WTC11 (cell line): ENCODE results near the gene MAX. TPM values are rescaled to one million over a fixed set of nuclear protein-coding genes. Genes with fewer than 3 reads are reported as not detected.

ENCODE experiments used
- ATAC-seq: fragments of 200-7000 bp; cut with Tn5 transposase; 2 replicates; pipeline ENCODE4 v1.10.0; 2021; ENCODE audit warnings: mild to moderate bottlenecking, moderate library complexity
- CTCF ChIA-PET: fragments of 300-600 bp; sonication (Branson Sonifier 250); formaldehyde crosslinking; loops from one replicate; lab custom pipeline; 2021; ENCODE audit warnings: antibody characterized with exemption; lab: Charles Lee
- POLR2A ChIA-PET: fragments of 350-600 bp; sonication (Branson Sonifier 250); formaldehyde crosslinking; loops from one replicate; lab custom pipeline; 2021; ENCODE audit warnings: antibody characterized with exemption; lab: Charles Lee
- DNase-seq: peaks from one replicate; pipeline ENCODE4 v3.0.0; 2021; ENCODE audit warnings: low spot score
- H3K27ac Mint-ChIP-seq: 2 replicates; pipeline ENCODE4 v1.8.0; 2021; ENCODE audit warnings: mixed read lengths
- H3K27me3 Mint-ChIP-seq: 2 replicates; pipeline ENCODE4 v1.8.0; 2021; ENCODE audit warnings: low read depth, mild to moderate bottlenecking, moderate library complexity, mixed read lengths
- H3K36me3 Mint-ChIP-seq: 2 replicates; pipeline ENCODE4 v1.8.0; 2021; ENCODE audit warnings: mixed read lengths
- H3K4me1 Mint-ChIP-seq: 2 replicates; pipeline ENCODE4 v1.8.0; 2022; ENCODE audit warnings: mixed read lengths
- H3K4me3 Mint-ChIP-seq: 2 replicates; pipeline ENCODE4 v1.8.0; 2021; ENCODE audit warnings: mild to moderate bottlenecking, moderate library complexity, mixed read lengths
- H3K9me3 Mint-ChIP-seq: 2 replicates; pipeline ENCODE4 v1.8.0; 2021; ENCODE audit warnings: mixed read lengths
- HMGA2 ChIP-seq: fragments of 250-450 bp; sonication (Bioruptor Pico); IDR thresholded peaks from 2 replicates; pipeline ENCODE4 v1.4.0; 2021; ENCODE audit warnings: mild to moderate bottlenecking, moderate library complexity
- JAZF1 ChIP-seq: fragments of 250-450 bp; sonication (Bioruptor Pico); IDR thresholded peaks from 2 replicates; pipeline ENCODE4 v1.9.0; 2021; ENCODE audit warnings: moderate library complexity, mild to moderate bottlenecking, inconsistent platforms
- JUN ChIP-seq: sonication (generic); formaldehyde crosslinking; IDR thresholded peaks from 2 replicates; pipeline ENCODE4 v1.8.0; 2023; ENCODE audit warnings: mild to moderate bottlenecking, missing genetic modification reagents
- NFATC4 ChIP-seq: fragments of 250-450 bp; sonication (Bioruptor Pico); IDR thresholded peaks from 2 replicates; pipeline ENCODE4 v1.9.0; 2021; ENCODE audit warnings: mild to moderate bottlenecking
- NFE2L1 ChIP-seq: sonication (generic); formaldehyde crosslinking; IDR thresholded peaks from 2 replicates; pipeline ENCODE4 v1.8.1; 2023; ENCODE audit warnings: missing genetic modification reagents
- NFYB ChIP-seq: sonication (generic); formaldehyde crosslinking; conservative IDR thresholded peaks from 2 replicates; pipeline ENCODE4 v1.8.0; 2022; ENCODE audit warnings: low read depth, missing genetic modification reagents
- NR1H2 ChIP-seq: sonication (generic); formaldehyde crosslinking; IDR thresholded peaks from 2 replicates; pipeline ENCODE4 v1.9.0; 2021; ENCODE audit warnings: mild to moderate bottlenecking, moderate library complexity, missing genetic modification reagents
- RORB ChIP-seq: fragments of 250-450 bp; sonication (Bioruptor Pico); IDR thresholded peaks from 2 replicates; pipeline ENCODE4 v1.9.0; 2021; ENCODE audit warnings: mild to moderate bottlenecking
- SP1 ChIP-seq: sonication (generic); formaldehyde crosslinking; conservative IDR thresholded peaks from 2 replicates; pipeline ENCODE4 v1.8.1; 2022; ENCODE audit warnings: missing genetic modification reagents
- TEAD1 ChIP-seq: sonication (generic); formaldehyde crosslinking; IDR thresholded peaks from 2 replicates; pipeline ENCODE4 v1.8.0; 2022; ENCODE audit warnings: mild to moderate bottlenecking, missing genetic modification reagents
- TP53 ChIP-seq: sonication (generic); formaldehyde crosslinking; IDR thresholded peaks from 2 replicates; pipeline ENCODE4 v1.8.1; 2023; ENCODE audit warnings: mild to moderate bottlenecking, missing genetic modification reagents
- ZNF121 ChIP-seq: sonication (generic); formaldehyde crosslinking; IDR thresholded peaks from 2 replicates; pipeline ENCODE4 v1.8.0; 2023; ENCODE audit warnings: missing genetic modification reagents
- ZNF138 ChIP-seq: sonication (generic); formaldehyde crosslinking; conservative IDR thresholded peaks from 2 replicates; pipeline ENCODE4 v1.8.1; 2022; ENCODE audit warnings: mild to moderate bottlenecking, moderate library complexity, missing genetic modification reagents
- ZNF232 ChIP-seq: sonication (generic); formaldehyde crosslinking; IDR thresholded peaks from 2 replicates; pipeline ENCODE4 v1.8.0; 2022; ENCODE audit warnings: mild to moderate bottlenecking, missing genetic modification reagents
- ZNF396 ChIP-seq: fragments of 250-450 bp; sonication (Bioruptor Pico); IDR thresholded peaks from 2 replicates; pipeline ENCODE4 v1.8.0; 2021; ENCODE audit warnings: mild to moderate bottlenecking, moderate library complexity, borderline replicate concordance
- ZNF416 ChIP-seq: fragments of 250-450 bp; sonication (Bioruptor Pico); IDR thresholded peaks from 2 replicates; pipeline ENCODE4 v1.9.0; 2021; ENCODE audit warnings: mild to moderate bottlenecking, inconsistent platforms
- total RNA-seq: library from RNA; stranded (reverse); gene quantifications from 3 replicates; pipeline ENCODE4 v1.2.3, GENCODE V29; 2021
- TF ChIP-seq, protein P1 (sequence below): sonication (generic); formaldehyde crosslinking; IDR thresholded peaks from 2 replicates; pipeline ENCODE4 v1.8.1; 2023; ENCODE audit warnings: mild to moderate bottlenecking, missing genetic modification reagents
- TF ChIP-seq, protein P2 (sequence below): fragments of 250-450 bp; sonication (Bioruptor Pico); IDR thresholded peaks from 2 replicates; pipeline ENCODE4 v1.9.0; 2021; ENCODE audit warnings: moderate library complexity, mild to moderate bottlenecking, inconsistent platforms, borderline replicate concordance
- TF ChIP-seq, protein P3 (sequence below): sonication (generic); formaldehyde crosslinking; IDR thresholded peaks from 2 replicates; pipeline ENCODE4 v1.8.0; 2022; ENCODE audit warnings: mild to moderate bottlenecking, missing genetic modification reagents
- TF ChIP-seq, protein P4 (sequence below): sonication (generic); formaldehyde crosslinking; IDR thresholded peaks from 2 replicates; pipeline ENCODE4 v1.8.0; 2022; ENCODE audit warnings: mild to moderate bottlenecking, missing genetic modification reagents
- TF ChIP-seq, protein P5 (sequence below): sonication (generic); formaldehyde crosslinking; IDR thresholded peaks from 2 replicates; pipeline ENCODE4 v1.8.1; 2023; ENCODE audit warnings: mild to moderate bottlenecking, moderate library complexity, missing genetic modification reagents
- TF ChIP-seq, protein P6 (sequence below): sonication (generic); formaldehyde crosslinking; IDR thresholded peaks from 2 replicates; pipeline ENCODE4 v1.8.0; 2022; ENCODE audit warnings: missing genetic modification reagents

MAX gene
- total RNA-seq, 1 experiment from 2014 or later: 58.5 TPM

DNA sequence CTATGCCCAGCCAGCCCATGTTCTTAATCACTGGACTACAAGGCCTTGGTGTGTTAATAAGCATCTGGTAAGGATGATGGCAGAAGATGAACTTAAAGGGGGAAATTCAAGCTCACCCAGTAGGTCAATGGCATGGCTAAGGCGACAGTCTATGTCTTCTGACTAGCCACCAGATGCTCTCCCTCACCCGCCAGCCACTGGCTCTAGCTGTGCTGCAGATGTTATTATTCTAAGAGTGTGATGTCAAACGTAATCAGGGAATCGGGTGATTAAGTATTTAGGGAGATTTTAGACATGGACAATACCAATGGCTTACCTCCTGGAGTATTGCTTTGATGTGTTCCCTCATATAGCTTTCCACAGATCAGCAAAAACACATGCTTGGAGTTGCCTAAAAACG, 39.2 kb upstream of the MAX start (continued):
- TF ChIP-seq, protein P1, sequence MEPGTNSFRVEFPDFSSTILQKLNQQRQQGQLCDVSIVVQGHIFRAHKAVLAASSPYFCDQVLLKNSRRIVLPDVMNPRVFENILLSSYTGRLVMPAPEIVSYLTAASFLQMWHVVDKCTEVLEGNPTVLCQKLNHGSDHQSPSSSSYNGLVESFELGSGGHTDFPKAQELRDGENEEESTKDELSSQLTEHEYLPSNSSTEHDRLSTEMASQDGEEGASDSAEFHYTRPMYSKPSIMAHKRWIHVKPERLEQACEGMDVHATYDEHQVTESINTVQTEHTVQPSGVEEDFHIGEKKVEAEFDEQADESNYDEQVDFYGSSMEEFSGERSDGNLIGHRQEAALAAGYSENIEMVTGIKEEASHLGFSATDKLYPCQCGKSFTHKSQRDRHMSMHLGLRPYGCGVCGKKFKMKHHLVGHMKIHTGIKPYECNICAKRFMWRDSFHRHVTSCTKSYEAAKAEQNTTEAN (CRISPR knock-in tag): no peak
- no peak for TF ChIP-seq ZNF396 (CRISPR knock-in tag)
- TF ChIP-seq NFYB (CRISPR knock-in tag): no peak
- no peak for TF ChIP-seq NFATC4 (CRISPR knock-in tag)
- no peak for TF ChIP-seq NFE2L1 (CRISPR knock-in tag)

DNA sequence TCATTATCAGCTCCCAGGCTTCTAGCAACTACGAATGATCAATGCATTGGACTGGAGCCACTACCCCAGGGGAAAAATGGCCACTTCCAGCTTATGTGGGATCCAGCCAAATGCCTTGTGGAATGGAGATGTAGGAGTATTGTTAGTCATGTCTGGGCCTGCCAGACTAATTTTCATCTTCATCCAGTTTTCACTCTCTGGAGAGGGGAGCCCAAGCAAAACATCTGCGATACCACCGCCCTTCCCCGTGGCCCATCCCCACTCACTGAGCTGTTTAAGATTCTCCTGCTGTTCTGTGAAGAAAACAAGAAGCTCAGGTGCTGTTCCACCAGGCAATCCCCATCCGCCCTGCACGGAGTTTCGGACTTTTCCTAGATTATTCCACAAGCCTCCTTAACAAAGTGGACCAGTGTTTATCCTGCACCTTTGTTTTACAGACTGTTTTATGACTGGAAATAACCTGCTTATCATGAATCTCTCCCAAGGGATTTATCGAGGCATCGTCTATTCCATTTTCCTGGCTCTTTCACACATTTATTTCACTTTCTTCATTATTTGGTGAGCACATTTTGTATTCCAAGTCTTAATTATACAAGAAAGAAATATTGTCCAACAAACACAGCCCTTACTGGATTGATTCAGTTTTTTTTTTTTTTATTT, 35.5 kb upstream of the MAX start:
- no peak overlapping the region for H3K27ac Mint-ChIP-seq
- ChIA-PET POLR2A (no interaction called here), CTCF (no interaction called here)

DNA sequence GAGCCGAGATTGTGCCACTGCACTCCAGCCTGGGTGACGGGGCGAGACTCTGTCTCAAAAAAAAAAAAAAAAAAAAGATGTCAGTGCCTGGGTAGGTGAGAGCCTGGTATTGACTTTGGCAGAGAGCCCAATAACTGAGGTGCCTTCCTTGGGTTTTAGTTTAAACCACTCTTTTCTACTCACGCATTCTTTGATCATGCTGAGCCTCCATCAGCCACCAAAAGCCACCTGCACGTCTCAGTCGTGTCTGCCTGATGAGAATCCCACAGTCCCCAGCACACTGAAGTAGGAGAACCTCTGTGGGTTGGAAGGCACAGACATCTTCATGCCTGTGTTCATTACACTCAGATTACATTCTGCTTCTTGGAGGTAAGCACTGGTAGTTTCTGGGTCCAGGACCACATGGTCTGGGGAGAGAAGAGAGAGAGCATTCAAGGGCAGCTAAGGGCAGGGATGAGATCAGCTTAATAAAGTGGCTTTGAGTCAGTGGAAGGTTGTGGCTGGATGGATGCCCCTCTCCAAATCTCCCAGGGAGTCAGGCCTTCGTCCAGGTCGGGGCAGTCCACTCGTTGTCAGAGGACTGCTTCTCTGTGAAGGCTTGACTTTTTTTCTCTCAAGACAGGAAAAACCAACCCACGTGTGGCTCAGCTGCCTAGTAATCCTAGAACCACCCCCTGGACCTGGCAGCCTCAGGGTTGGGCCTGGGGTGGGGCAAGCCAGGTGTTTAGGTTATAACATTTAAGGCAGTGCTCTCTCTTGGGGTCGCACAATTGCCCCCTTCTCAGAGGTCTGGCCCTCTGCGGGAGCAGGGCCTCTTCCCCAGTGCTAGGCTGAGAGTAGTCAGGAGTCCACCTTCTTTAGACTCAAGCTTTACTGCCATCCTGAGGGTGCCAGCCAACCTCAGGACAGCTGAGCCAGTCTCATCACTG, 32.6 kb upstream of the MAX start:
- Mint-ChIP-seq H3K4me1 (no peaks in the 10 kb centered on the region), H3K27ac (no peak overlapping the region), H3K36me3 (no peaks in the 10 kb centered on the region), H3K9me3 (no peaks in the 10 kb centered on the region), H3K27me3 (no peaks in the 10 kb centered on the region), H3K4me3 (no peak overlapping the region)
- ATAC-seq: no peak
- DNase-seq: no peak
- TF ChIP-seq, protein P2, sequence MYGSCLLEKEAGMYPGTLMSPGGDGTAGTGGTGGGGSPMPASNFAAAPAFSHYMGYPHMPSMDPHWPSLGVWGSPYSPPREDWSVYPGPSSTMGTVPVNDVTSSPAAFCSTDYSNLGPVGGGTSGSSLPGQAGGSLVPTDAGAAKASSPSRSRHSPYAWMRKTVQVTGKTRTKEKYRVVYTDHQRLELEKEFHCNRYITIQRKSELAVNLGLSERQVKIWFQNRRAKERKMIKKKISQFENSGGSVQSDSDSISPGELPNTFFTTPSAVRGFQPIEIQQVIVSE (CRISPR knock-in tag): no peak
- TF ChIP-seq NFATC4 (CRISPR knock-in tag) (no peak), ZNF416 (no peak), RORB (CRISPR knock-in tag) (no peak), SP1 (CRISPR knock-in tag) (no peak), TEAD1 (no peak), NR1H2 (CRISPR knock-in tag) (no peak), HMGA2 (no peak)
- POLR2A ChIA-PET: no interaction called here
- CTCF ChIA-PET: no interaction called here

More for the DNA sequence above, 35.5 kb upstream of the MAX start:
- ATAC-seq: no peak
- no peak for TF ChIP-seq JUN
- TF ChIP-seq, protein P3, sequence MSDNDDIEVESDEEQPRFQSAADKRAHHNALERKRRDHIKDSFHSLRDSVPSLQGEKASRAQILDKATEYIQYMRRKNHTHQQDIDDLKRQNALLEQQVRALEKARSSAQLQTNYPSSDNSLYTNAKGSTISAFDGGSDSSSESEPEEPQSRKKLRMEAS: no peak
- TF ChIP-seq ZNF121 (CRISPR knock-in tag): no peak
- TF ChIP-seq ZNF396 (CRISPR knock-in tag): no peak
- TF ChIP-seq, protein P4, sequence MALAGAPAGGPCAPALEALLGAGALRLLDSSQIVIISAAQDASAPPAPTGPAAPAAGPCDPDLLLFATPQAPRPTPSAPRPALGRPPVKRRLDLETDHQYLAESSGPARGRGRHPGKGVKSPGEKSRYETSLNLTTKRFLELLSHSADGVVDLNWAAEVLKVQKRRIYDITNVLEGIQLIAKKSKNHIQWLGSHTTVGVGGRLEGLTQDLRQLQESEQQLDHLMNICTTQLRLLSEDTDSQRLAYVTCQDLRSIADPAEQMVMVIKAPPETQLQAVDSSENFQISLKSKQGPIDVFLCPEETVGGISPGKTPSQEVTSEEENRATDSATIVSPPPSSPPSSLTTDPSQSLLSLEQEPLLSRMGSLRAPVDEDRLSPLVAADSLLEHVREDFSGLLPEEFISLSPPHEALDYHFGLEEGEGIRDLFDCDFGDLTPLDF (CRISPR knock-in tag): no peak
- TF ChIP-seq ZNF232 (CRISPR knock-in tag): no peak
- TF ChIP-seq TP53 (CRISPR knock-in tag): no peak
- Mint-ChIP-seq H3K27me3 (no peaks in the 10 kb centered on the region), H3K4me1 (no peaks in the 10 kb centered on the region), H3K4me3 (no peak overlapping the region), H3K36me3 (no peaks in the 10 kb centered on the region), H3K9me3 (no peaks in the 10 kb centered on the region)
- no peak for DNase-seq

DNA sequence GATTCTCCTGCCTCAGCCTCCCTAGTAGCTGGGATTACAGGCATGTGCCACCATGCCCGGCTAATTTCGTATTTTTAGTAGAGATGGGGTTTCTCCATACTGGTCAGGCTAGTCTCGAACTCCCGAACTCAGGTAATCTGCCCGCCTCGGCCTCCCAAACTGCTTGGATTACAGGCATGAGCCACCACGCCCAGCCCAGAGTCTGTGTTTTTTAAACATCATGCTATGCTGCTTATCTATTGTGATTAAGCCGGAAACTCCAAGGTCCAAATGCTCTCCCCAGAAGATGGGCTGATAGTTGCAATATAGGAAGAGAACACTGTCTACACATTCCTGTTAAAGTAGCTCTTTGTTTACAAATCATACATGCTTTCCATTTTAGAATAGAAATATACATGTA, 30.5 kb upstream of the MAX start:
- Mint-ChIP-seq H3K27ac (no peak overlapping the region), H3K36me3 (no peaks in the 10 kb centered on the region), H3K4me3 (no peak overlapping the region), H3K4me1 (no peaks in the 10 kb centered on the region), H3K9me3 (no peaks in the 10 kb centered on the region), H3K27me3 (no peaks in the 10 kb centered on the region)
- ChIA-PET POLR2A (no interaction called here), CTCF (no interaction called here)
- DNase-seq (no peak), ATAC-seq (no peak)
- TF ChIP-seq NR1H2 (CRISPR knock-in tag): no peak
- no peak for TF ChIP-seq JAZF1 (CRISPR knock-in tag)
- TF ChIP-seq, protein P5, sequence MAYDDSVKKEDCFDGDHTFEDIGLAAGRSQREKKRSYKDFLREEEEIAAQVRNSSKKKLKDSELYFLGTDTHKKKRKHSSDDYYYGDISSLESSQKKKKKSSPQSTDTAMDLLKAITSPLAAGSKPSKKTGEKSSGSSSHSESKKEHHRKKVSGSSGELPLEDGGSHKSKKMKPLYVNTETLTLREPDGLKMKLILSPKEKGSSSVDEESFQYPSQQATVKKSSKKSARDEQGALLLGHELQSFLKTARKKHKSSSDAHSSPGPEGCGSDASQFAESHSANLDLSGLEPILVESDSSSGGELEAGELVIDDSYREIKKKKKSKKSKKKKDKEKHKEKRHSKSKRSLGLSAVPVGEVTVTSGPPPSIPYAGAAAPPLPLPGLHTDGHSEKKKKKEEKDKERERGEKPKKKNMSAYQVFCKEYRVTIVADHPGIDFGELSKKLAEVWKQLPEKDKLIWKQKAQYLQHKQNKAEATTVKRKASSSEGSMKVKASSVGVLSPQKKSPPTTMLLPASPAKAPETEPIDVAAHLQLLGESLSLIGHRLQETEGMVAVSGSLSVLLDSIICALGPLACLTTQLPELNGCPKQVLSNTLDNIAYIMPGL (CRISPR knock-in tag): no peak
- TF ChIP-seq, protein P6, sequence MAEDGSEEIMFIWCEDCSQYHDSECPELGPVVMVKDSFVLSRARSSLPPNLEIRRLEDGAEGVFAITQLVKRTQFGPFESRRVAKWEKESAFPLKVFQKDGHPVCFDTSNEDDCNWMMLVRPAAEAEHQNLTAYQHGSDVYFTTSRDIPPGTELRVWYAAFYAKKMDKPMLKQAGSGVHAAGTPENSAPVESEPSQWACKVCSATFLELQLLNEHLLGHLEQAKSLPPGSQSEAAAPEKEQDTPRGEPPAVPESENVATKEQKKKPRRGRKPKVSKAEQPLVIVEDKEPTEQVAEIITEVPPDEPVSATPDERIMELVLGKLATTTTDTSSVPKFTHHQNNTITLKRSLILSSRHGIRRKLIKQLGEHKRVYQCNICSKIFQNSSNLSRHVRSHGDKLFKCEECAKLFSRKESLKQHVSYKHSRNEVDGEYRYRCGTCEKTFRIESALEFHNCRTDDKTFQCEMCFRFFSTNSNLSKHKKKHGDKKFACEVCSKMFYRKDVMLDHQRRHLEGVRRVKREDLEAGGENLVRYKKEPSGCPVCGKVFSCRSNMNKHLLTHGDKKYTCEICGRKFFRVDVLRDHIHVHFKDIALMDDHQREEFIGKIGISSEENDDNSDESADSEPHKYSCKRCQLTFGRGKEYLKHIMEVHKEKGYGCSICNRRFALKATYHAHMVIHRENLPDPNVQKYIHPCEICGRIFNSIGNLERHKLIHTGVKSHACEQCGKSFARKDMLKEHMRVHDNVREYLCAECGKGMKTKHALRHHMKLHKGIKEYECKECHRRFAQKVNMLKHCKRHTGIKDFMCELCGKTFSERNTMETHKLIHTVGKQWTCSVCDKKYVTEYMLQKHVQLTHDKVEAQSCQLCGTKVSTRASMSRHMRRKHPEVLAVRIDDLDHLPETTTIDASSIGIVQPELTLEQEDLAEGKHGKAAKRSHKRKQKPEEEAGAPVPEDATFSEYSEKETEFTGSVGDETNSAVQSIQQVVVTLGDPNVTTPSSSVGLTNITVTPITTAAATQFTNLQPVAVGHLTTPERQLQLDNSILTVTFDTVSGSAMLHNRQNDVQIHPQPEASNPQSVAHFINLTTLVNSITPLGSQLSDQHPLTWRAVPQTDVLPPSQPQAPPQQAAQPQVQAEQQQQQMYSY (CRISPR knock-in tag): no peak
- TF ChIP-seq ZNF138 (CRISPR knock-in tag): no peak
